NOMO-1 (cell line): Measurements from ENCODE around the gene TAF7.
A peak's percentile ranks its signal among the peaks of the same experiment; 100 is the strongest.
"Not testable (repeated sequence)": the region's sequence is repeated elsewhere in the genome, so short reads cannot be mapped to it uniquely, and the experiment has no call there.

ENCODE experiments used
- DNase-seq, 2 experiments: peaks; one replicate each; lab custom pipeline; 2025; ENCODE audit not compliant: unreplicated experiment in 2 of 2; lab: John Stamatoyannopoulos, UW

Gene TAF7

DNA sequence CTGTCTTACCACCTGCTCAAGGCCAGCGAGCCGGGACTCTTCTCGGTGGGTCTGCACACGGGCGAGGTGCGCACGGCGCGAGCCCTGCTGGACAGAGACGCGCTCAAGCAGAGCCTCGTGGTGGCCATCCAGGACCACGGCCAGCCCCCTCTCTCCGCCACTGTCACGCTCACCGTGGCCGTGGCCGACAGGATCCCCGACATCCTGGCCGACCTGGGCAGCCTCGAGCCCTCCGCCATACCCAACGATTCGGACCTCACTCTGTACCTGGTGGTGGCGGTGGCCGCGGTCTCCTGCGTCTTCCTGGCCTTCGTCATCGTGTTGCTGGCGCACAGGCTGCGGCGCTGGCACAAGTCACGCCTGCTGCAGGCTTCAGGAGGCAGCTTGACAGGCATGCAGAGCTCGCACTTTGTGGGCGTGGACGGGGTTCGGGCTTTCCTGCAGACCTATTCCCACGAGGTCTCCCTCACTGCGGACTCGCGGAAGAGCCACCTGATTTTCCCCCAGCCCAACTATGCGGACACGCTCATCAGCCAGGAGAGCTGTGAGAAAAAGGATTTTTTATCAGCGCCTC, 20.3 kb upstream of the TAF7 start:
- not testable (repeated sequence) for DNase-seq

- no peak for DNase-seq
Observed at GRCh38 chr5:141338538-141339306, 18.1 kb upstream of the TAF7 start, which contains the start of gene PCDHGA2. Gene PCDHGA2, plus strand, starts transcription at chr5:141338760.

DNA sequence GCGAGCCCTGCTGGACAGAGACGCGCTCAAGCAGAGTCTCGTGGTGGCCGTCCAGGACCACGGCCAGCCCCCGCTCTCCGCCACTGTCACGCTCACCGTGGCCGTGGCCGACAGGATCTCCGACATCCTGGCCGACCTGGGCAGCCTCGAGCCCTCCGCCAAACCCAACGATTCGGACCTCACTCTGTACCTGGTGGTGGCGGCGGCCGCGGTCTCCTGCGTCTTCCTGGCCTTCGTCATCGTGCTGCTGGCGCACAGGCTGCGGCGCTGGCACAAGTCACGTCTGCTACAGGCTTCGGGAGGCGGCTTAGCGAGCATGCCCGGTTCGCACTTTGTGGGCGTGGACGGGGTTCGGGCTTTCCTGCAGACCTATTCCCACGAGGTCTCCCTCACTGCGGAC, 12.0 kb upstream of the TAF7 start:
- not testable (repeated sequence) for DNase-seq

DNA sequence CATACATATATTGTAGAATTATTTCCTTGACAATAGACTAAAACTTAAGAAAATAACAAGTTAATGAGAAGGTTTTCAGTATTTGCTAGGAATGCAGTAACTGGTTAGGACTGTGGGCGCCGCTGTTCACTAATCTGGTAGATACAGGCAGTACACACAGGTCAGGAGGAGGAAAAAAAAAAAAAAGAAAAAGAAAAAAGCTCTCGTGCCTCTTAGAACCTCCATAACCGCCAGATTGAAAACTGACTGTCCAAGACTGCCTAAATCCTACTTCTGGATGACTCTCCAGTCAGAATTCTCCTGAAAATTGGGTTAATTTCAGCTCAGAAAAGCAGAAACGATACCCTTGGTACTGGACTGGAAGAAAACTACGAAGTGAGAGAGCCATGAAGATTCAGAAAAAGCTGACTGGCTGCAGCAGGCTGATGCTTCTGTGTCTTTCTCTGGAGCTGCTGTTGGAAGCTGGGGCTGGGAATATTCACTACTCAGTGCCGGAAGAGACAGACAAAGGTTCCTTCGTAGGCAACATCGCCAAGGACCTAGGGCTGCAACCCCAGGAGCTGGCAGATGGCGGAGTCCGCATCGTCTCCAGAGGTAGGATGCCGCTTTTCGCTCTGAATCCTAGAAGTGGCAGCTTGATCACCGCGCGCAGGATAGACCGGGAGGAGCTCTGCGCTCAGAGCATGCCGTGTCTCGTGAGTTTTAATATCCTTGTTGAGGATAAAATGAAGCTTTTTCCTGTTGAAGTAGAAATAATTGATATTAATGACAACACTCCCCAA, 9.9 kb upstream of the TAF7 start, which contains the start of gene PCDHGA1:
TSS of gene PCDHGA1 (plus strand) at position 216 of the 782 bp plus-strand sequence.
- DNase-seq = no peak

DNA sequence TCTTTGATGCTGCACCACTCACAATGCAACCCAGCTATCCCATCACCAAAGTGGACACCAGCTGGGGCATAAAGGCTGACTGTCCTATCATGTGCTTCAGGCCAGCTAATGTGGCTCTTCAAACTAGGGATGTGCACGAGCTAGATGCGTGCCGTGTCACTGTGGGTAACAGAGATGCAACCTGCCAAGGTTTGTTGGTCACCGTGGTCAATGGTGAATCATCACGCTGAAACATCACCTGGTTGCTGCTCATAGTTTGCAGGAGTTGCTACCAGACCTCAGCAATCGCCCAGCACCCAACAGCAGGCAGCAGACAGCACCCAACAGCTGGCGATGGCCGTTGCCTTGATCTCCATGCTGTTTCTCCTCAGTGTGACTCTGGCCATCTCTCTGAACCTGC, 7.6 kb upstream of the TAF7 start:
- DNase-seq = no peak

GRCh38 chr5:141326088-141326854, 5.7 kb upstream of the TAF7 start:
- peak; percentile 39 to 53 for DNase-seq

DNA sequence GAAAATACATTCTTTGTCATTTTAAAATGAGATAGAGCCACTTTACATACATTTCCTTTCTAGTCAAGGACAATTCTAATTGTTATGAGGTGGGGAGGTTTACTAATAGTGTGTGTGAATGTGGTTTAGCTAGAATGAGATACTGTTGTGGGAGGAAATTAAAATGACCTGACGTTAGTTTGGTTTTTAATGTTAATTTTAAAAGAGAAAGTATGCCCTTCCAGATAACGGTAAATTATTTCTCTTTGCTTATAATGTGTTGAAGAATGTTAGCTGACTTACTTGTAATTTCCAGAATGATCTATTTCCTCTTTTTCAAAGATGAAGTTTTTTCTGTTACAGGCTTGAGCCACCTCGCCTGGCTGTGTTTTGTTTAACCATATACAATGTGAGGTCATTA, 1.7 kb upstream of the TAF7 start:
- no peak for DNase-seq

GRCh38 chr5:141319699-141320098, 885 bp downstream of the TAF7 start:
- no peak for DNase-seq

- DNase-seq = no peak
Observed at GRCh38 chr5:141319202-141319601, 1.4 kb downstream of the TAF7 start.

- not testable (repeated sequence) for DNase-seq
Observed at GRCh38 chr5:141316963-141317362, 3.6 kb downstream of the TAF7 start.

DNA sequence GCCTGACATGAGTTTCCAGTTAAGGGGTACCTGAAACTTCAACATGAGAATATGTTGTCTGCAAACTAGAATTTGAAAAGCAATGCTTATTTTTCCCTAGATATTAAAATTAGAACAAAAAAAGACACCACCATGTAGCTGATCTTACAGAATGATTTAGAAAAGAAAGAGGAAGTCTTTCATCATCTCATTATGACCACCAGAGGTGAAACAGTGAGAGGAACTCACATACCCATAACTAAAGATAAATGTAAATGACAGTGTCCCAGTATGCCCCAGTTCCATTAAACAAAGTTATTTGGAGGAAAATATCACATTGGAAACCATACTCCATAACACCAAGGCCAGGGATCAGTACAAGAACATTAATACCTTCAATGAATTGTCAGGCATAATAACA, 6.9 kb downstream of the TAF7 start:
- no peak for DNase-seq

DNA sequence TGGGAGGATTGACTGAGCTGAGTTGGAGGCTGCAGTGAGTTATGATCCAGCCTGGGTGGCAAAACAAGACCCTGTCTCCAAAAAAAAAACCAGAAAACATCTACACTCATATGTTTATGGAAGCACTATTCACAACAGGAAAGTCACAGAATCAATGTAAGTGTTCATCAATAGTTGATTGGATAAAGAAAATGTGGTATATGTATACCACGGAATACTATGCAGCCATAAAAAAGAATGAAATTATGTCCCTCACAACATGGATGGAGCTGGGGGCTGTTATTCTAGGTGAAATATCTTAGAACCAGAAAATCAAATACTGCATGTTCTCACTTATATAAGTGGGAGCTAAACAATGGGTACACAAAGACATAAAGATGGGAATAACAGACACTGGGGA, 14.0 kb downstream of the TAF7 start:
- DNase-seq = no peak

DNA sequence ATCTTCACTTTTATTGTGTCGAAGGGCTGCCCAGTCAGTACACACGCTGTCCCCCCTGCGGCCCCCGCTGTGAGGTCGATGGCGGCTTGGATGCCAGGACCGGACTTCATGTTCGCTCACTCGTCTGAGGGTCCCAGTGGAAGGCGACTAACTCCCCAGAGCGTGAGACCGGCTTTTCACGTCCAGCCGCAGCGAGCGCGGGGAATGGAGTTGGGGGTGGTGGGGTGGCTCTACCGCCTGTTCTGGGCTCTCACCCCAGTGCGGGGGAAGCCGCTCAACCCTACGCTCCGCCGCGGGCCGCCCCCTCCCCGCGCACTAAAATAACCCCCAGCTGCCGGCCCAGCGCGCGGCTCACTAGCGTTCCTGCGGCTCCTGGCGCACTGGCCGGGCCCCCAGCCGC, 16.8 kb downstream of the TAF7 start, which contains the start of gene SLC25A2:
TSS of gene SLC25A2 (minus strand) at position 294 of the 400 bp plus-strand sequence. CDS start at position 110, 184 bp downstream.
- no peak for DNase-seq

GRCh38 chr5:141298376-141298775, 22.2 kb downstream of the TAF7 start:
- DNase-seq = no peak

- no peak for DNase-seq
Observed at GRCh38 chr5:141272906-141273305, 47.7 kb downstream of the TAF7 start.

DNA sequence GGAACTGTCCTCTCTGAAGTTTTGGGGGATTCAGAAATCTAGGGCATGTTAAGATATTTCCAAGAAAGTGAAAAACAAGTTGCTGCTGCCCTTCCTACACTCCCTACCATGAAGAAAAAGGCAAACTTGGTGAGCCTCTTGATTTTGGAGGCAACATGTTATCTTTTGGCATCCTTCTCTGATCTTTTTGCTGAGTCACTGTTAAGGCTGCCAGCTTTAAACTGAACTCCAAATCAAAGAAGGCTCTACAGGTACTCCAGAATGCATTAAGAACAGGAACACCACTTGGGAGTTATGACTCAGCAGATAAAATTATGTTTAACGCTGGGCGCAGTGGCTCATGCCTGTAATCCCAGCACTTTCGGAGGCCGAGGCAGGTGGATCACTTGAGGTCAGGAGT, 51.4 kb downstream of the TAF7 start:
- DNase-seq = no peak
